ENCODE measurements around the gene FOXN3.
"Not testable (repeated sequence)": the region's sequence is repeated elsewhere in the genome, so short reads cannot be mapped to it uniquely, and the experiment has no call there.

Gene FOXN3

GRCh38 chr14:89160437-89160836 is 256.6 kb downstream of the FOXN3 start:
- DNase-seq = no peak

GRCh38 chr14:89158701-89159100 is 258.3 kb downstream of the FOXN3 start:
- DNase-seq = no peak

- DNase-seq = not testable (repeated sequence)
Measured at GRCh38 chr14:89158104-89158503, 258.9 kb downstream of the FOXN3 start.

GRCh38 chr14:89155491-89155890 is 261.5 kb downstream of the FOXN3 start:
- no peak for DNase-seq

- DNase-seq = not testable (repeated sequence)
Measured at GRCh38 chr14:89151693-89152092, 265.3 kb downstream of the FOXN3 start.

DNA sequence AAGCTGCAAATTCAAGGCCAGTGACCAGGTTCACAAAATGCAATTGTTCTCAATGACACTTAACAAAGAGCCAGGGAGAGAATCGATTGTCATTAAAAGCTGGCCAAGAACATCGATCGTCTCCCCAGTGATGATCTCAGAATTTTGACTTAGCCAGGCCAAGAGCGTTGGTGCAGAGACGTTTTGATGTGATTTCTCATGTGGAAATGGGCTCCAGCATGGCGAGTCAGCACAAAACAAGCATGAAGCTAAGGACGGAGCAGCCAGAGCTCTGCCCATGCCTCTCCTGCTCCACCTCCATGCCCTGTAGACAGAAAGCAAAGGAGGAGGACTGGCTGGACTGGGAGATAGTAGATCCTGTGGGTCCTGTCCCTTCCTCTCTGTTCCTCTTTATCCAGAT is 270.8 kb downstream of the FOXN3 start:
- no peak for DNase-seq

GRCh38 chr14:89144642-89145041 is 272.4 kb downstream of the FOXN3 start:
- no peak for DNase-seq

DNA sequence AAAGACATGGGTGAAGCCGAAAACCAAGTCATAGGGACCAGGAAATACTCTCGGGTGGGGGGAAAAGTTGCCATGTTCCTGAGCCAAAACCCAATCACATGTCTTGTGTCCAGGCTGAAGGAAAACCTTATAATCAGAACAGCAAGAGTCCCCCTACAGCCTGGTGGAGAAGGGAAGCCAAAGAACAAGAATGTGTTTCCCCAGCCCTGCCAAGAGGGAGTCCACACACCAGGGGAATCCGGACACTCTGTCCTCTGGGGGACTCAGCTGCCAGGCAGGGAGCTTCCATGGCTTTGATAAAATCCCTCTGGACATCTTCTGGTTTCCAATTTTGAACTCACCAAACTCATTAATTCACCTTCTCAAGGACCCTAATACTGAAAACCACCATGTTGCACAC is 273.0 kb downstream of the FOXN3 start:
- DNase-seq = no peak

DNA sequence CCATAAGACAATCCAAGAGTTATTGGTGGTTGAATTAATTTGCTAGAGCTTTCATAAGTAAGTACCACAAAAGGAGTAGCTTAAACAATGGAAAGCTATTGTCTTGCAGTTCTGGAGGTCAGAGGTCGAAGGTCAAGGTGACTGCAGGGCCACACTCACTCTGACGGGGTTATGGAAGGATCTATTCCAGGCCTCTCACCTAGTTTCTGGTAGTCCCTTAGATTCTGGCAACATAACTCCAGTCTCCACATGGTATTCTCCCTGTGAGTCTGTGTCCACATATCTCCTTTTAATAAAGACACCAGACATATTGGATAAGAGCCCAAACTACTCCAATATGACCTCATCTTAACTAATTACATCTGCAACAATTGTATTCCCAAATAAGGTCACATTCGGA is 273.4 kb downstream of the FOXN3 start:
- DNase-seq = no peak

- no peak for DNase-seq
Measured at GRCh38 chr14:89142366-89142765, 274.7 kb downstream of the FOXN3 start.

GRCh38 chr14:89141862-89142261 is 275.2 kb downstream of the FOXN3 start:
- no peak for DNase-seq

DNA sequence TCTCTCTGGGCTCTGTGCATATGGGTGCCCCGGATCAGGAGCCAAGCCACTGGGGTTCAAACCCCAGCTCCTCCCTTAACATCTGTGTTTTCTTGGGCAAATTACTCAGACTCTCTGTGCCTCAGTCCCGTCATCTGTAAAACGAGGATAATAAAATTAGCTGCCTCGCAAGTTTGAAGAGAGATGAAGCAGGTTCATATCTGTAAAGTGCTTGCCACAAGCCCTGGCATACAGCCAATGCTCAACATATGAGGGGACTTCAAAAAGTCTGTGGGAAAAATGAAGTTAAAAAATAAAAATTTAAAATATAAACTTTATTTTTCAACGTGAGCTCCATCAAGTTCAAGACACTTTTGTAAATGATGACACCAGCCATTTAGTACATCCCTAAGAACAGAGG is 276.7 kb downstream of the FOXN3 start:
- no peak for DNase-seq

DNA sequence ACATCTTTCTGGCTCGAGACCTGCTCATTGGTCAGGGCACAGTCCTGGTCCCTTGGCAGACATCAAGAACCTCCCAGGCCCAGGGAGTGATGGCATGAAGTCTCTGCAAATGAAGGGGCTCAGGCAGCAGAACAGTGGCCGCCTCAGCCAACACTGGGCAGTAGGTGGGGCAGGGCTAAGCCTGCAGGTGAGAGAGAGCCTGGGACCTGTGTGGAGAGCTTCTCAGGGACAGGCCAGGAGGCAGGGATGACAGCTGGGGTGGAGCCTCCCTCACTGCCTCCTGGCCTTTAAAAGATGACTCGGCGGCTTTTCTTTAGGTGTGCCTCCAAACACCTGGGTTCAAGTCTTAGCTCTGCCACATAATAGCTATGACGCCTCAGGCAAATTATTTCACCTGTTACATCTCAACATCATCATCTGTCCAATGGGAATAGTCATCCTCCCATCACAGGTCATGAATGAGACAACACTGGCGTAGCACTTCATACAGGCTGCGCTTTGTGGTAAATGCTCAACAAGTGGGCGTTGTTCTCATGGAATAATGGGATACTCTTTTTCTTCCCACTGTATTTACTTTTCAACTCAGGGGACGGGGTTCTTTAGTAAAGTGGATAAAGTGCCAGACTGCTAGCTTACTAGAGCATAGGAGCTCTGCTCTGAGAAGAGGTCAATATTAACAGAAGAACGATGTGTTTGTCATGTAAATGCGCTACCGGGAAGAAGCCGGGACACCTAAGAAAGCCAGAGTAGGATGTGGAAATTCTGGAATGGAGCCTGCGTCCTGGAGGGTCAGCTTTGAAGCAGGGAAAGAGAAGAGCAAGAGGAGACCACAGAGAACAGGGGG is 277.4 kb downstream of the FOXN3 start:
- DNase-seq = no peak

DNA sequence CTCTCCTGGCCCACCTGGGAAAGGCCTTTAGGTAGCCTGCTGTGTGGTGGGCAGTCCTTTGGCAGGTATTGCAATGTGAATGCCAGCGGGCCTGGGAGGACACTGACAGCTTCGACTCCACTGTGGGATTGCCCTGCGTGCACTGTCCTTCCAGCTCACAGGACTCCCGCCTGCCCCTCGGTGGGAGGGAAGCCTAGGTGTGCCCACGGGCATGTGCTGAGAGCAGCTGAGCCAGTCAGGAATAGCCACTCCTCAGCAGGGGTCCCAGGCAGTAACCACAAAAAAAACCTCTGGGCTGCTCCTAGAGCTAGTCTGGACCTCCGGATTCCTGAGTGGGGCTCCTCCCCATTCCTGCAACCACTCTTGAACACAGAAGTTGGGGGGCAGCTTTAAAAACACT is 278.2 kb downstream of the FOXN3 start:
- no peak for DNase-seq

DNA sequence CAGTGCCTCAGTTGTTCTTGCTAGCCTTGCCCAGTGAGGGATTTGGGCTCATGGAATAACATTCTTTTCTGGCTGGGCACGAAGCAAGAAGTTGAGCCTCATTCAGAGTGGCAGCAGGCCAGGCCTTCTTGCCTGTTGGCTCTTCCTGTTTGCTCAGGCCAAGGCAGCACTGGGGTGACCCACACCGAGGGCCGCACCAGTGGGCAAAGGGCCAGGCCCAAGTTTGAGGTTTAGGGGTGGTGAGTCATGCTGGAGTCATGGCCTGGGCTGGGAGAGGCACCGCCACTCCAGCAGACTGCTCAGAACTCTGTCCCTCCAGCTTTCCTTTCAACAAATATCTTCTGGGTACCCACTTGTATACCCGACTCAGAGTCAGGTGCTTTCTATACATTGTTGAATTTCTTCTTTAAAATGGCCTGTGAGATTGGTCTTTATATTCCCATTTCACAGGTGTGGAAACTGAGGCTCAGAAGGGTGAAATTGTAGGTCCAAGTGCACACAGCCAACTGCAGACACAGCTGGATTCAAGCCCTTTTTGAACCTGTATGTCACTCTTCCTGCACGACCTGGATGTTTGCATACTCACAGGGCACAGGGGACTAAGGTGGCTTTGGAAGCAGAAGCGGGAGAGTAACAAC is 279.4 kb downstream of the FOXN3 start:
- no peak for DNase-seq

- DNase-seq = no peak
Measured at GRCh38 chr14:89136587-89136986, 280.4 kb downstream of the FOXN3 start.

- no peak for DNase-seq
Measured at GRCh38 chr14:89134640-89135039, 282.4 kb downstream of the FOXN3 start.

GRCh38 chr14:89131004-89131750 is 285.9 kb downstream of the FOXN3 start:
- no peak for DNase-seq

DNA sequence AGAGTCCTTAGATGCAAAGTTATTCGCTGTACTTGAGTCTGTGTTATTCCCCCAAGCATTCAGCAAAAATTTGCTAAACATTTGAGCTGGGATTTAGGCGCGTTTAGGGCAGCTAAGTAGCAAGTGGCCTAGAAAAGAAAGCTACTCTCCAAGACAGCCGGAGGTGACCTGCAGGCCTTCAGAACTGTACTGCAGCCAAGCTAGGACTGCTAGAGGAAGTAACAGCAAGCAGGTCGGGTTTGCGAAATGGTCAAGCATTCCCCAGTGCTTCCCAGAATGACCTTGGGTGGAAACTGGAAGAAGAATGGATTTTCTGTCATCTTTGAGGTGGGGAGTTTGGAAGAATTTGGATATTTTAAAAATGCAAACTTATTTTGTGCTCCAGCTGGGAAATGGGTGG is 287.5 kb downstream of the FOXN3 start:
- no peak for DNase-seq

DNA sequence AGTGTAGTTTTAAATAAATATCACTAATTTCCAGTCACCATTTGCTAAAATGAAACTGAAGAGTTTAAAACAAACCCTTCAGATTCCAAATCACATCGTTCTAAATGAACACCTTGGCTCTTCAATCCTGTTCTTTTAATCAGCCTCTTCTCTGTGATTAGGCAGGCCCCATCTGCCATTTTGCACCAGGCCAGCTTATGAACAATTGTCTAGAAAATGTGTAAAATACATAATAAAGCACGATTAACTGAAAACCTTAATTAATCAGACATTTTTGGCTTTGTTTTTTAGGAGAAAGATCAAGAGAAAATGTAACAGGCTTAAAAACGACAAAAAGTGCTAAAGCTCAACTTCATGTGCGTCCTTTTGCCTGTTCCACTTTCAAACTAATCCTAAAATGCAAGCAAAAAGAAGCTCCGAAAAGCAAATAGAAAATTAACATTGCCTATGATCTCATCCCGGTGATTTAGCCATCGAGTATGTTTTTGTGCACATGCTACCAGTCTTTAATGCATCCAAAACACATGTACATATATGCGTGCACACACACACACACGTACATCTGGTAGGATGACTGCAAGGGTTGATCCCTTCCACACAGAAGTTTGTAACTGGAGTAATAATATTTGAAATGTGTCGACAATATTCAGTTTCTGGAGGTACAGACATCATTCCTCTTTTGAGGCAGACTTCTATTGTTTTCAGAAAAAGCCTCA is 288.6 kb downstream of the FOXN3 start:
- no peak for DNase-seq

DNA sequence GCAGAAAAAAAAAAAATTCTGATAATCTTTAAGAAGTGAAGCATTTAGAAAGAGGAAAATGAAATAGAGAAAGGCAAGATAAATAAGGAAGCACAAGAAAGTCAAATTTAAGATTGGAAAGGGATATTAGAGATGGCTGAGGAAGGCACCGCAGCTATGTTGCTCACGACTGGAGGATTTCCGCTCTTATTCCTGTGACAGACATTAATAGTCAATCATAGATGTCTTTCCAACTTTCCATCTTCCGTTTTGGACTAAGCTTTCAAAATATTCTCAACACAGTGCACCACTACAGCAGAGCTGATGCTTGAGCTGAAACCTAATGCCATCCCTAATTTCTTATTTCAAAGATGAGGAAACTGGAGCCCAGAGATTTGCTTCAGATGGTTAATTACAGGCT is 290.6 kb downstream of the FOXN3 start:
- no peak for DNase-seq

DNA sequence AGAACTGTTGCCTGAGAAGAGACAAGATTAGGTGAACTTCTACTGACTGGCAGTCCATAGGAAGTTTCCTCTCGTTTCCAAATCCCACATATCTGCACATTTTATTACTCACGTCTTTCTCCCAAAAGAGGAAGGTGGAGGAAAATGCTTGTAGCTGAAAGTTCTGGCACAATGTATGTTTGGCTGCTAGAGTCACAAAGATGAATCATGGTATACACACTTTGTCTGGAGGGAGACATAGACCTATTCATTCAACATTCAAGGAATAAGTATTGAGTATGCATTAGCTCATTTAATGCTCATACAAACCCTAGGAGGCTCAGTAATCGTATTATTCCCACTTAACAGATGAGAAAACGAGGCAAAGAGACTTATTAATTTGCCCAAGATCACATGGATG is 291.8 kb downstream of the FOXN3 start:
- no peak for DNase-seq

GRCh38 chr14:89123851-89124250 is 293.2 kb downstream of the FOXN3 start:
- DNase-seq = no peak
